H1 (cell line): Measurements from ENCODE around the gene RBM26. TPM values are rescaled to one million over a fixed set of nuclear protein-coding genes. Genes with fewer than 3 reads are reported as not detected.

Experiments used
- CTCF ChIA-PET: fragments of 300-600 bp; sonication (Branson Sonifier 250); formaldehyde crosslinking; loops from one replicate; lab custom pipeline; 2021; ENCODE audit not compliant: partially characterized antibody; lab: Charles Lee
- POLR2A ChIA-PET: fragments of 300-600 bp; sonication (Branson Sonifier 250); formaldehyde crosslinking; loops from one replicate; lab custom pipeline; 2021; ENCODE audit warnings: inconsistent platforms; ENCODE audit not compliant: partially characterized antibody; lab: Charles Lee
- DNase-seq, 2 experiments: peaks; one replicate each; pipeline versions ENCODE4 v3.0.0 to v3.0.0-alpha.2; 2010 to 2022; ENCODE audit warnings: low spot score in 2 of 2, low read depth in 1 of 2, mixed read lengths in 1 of 2
- FAIRE-seq: peaks from 2 replicates; lab custom pipeline; 2011; peaks lifted over from hg19 to GRCh38; lab: Jason Lieb, UNC
- H2AFZ ChIP-seq: 2 replicates; pipeline ENCODE4 v1.8.1; 2012; ENCODE audit warnings: low read length, inconsistent platforms
- H2AK5ac ChIP-seq: 2 replicates; pipeline ENCODE4 v1.6.1; 2013; ENCODE audit warnings: low read depth, low read length
- H2BK120ac ChIP-seq: replicated peaks from 2 replicates; pipeline ENCODE3; 2013; ENCODE audit warnings: low read depth, low read length, inconsistent platforms
- H2BK12ac ChIP-seq: 2 replicates; pipeline ENCODE4 v1.6.1; 2013; ENCODE audit warnings: low read depth, low read length
- H2BK15ac ChIP-seq: 2 replicates; pipeline ENCODE4 v1.6.1; 2013; ENCODE audit warnings: low read length
- H2BK20ac ChIP-seq: 2 replicates; pipeline ENCODE4 v1.6.1; 2013; ENCODE audit warnings: low read length
- H2BK5ac ChIP-seq: 2 replicates; pipeline ENCODE4 v1.6.1; 2013; ENCODE audit warnings: low read depth, low read length
- H3K14ac ChIP-seq: 2 replicates; pipeline ENCODE4 v1.6.1; 2013; ENCODE audit warnings: inconsistent platforms; ENCODE audit not compliant: insufficient read length
- H3K18ac ChIP-seq: 2 replicates; pipeline ENCODE4 v1.6.1; 2013; ENCODE audit warnings: low read length; ENCODE audit errors: extremely low read depth
- H3K23ac ChIP-seq: 2 replicates; pipeline ENCODE4 v1.6.1; 2013; ENCODE audit warnings: inconsistent platforms; ENCODE audit not compliant: insufficient read length
- H3K23me2 ChIP-seq: 2 replicates; pipeline ENCODE4 v1.6.1; 2013; ENCODE audit warnings: low read depth, low read length
- H3K27ac ChIP-seq: 2 replicates; pipeline ENCODE4 v1.6.1; 2011; ENCODE audit warnings: low read depth, low read length, inconsistent platforms
- H3K27me3 ChIP-seq, 4 experiments: replicated peaks in 1 of 4; 1 replicate in 1 of 4; 2 replicates in 3 of 4; pipeline versions ENCODE4 v1.6.1 to v1.8.1; 2011 to 2013; ENCODE audit warnings: low read length in 3 of 4, mild to moderate bottlenecking in 3 of 4, inconsistent platforms in 2 of 4, mixed read lengths in 2 of 4, moderate library complexity in 1 of 4; ENCODE audit not compliant: control insufficient read depth in 3 of 4, insufficient read depth in 3 of 4; ENCODE audit errors: extremely low read depth in 1 of 4
- H3K36me3 ChIP-seq, 4 experiments: 2 replicates each; pipeline versions ENCODE4 v1.6.1 to v1.8.1; 2011 to 2013; ENCODE audit warnings: mild to moderate bottlenecking in 4 of 4, low read length in 3 of 4, moderate library complexity in 2 of 4, control low read depth in 1 of 4, inconsistent platforms in 1 of 4; ENCODE audit not compliant: insufficient read depth in 4 of 4, control insufficient read depth in 2 of 4
- H3K4ac ChIP-seq: replicated peaks from 2 replicates; pipeline ENCODE3; 2013; ENCODE audit warnings: low read length, low read depth, mixed read lengths, inconsistent platforms; ENCODE audit not compliant: insufficient read length
- H3K4me1 ChIP-seq, 4 experiments: replicated peaks in 1 of 4; 1 replicate in 1 of 4; 2 replicates in 3 of 4; pipeline versions ENCODE4 v1.6.1 to v1.8.1; 2011 to 2013; ENCODE audit warnings: low read length in 3 of 4, inconsistent platforms in 2 of 4, mixed read lengths in 1 of 4; ENCODE audit not compliant: insufficient read depth in 4 of 4, control insufficient read depth in 3 of 4
- H3K4me2 ChIP-seq, 2 experiments: 2 replicates each; pipeline versions ENCODE4 v1.6.1 to v1.8.1; 2011 to 2013; ENCODE audit warnings: low read depth in 2 of 2, low read length in 2 of 2, control low read depth in 1 of 2, inconsistent platforms in 1 of 2, mild to moderate bottlenecking in 1 of 2; ENCODE audit not compliant: insufficient read depth in 1 of 2
- H3K4me3 ChIP-seq, 4 experiments: fragments of 200-600, 300-600 bp in 1 of 4; sonication (generic), shearing (Covaris generic), sonication (Bioruptor Twin) in 1 of 4; 2 replicates each; pipeline versions ENCODE4 v1.5.1 to v1.8.1; 2011 to 2016; ENCODE audit warnings: low read length in 4 of 4, low read depth in 3 of 4, control low read depth in 2 of 4, inconsistent platforms in 2 of 4, mild to moderate bottlenecking in 2 of 4, mixed read lengths in 1 of 4, moderate library complexity in 1 of 4; ENCODE audit not compliant: insufficient read depth in 2 of 4; ENCODE audit errors: extremely low read depth in 1 of 4
- H3K56ac ChIP-seq: replicated peaks from 2 replicates; pipeline ENCODE3; 2013; ENCODE audit warnings: low read depth, mild to moderate bottlenecking, mixed read lengths, low read length, inconsistent platforms; ENCODE audit not compliant: insufficient read length
- H3K79me1 ChIP-seq: 2 replicates; pipeline ENCODE4 v1.6.1; 2013; ENCODE audit warnings: low read depth, low read length, control low read depth
- H3K79me2 ChIP-seq, 2 experiments: 2 replicates each; pipeline versions ENCODE4 v1.6.1 to v1.8.1; 2012 to 2013; ENCODE audit warnings: low read length in 2 of 2, mild to moderate bottlenecking in 2 of 2, inconsistent platforms in 1 of 2; ENCODE audit not compliant: insufficient read depth in 2 of 2, control insufficient read depth in 1 of 2
- H3K9ac ChIP-seq, 4 experiments: replicated peaks in 1 of 4; 1 replicate in 1 of 4; 2 replicates in 3 of 4; pipeline versions ENCODE4 v1.6.1 to v1.8.1; 2011 to 2013; ENCODE audit warnings: low read depth in 3 of 4, low read length in 3 of 4, control low read depth in 2 of 4, mild to moderate bottlenecking in 2 of 4, moderate library complexity in 2 of 4, inconsistent platforms in 1 of 4; ENCODE audit errors: extremely low read depth in 1 of 4
- H3K9me3 ChIP-seq, 2 experiments: 2 replicates each; pipeline versions ENCODE4 v1.6.1 to v1.8.1; 2012 to 2013; ENCODE audit warnings: mild to moderate bottlenecking in 2 of 2, moderate library complexity in 2 of 2, control low read depth in 1 of 2, inconsistent platforms in 1 of 2, low read depth in 1 of 2, low read length in 1 of 2, mixed read lengths in 1 of 2; ENCODE audit not compliant: insufficient read depth in 2 of 2
- H4K20me1 ChIP-seq, 2 experiments: replicated peaks in 1 of 2; 2 replicates each; pipeline versions ENCODE3 to v1.8.1; 2011 to 2013; ENCODE audit warnings: inconsistent platforms in 2 of 2, low read length in 2 of 2, mild to moderate bottlenecking in 1 of 2; ENCODE audit not compliant: insufficient read depth in 2 of 2, control insufficient read depth in 1 of 2
- H4K5ac ChIP-seq: 2 replicates; pipeline ENCODE4 v1.6.1; 2013; ENCODE audit warnings: low read length, low read depth, mixed read lengths, inconsistent platforms; ENCODE audit not compliant: insufficient read length
- H4K8ac ChIP-seq: 2 replicates; pipeline ENCODE4 v1.8.0; 2013; ENCODE audit warnings: mild to moderate bottlenecking, moderate library complexity, low read length, inconsistent platforms; ENCODE audit not compliant: insufficient read depth; ENCODE audit errors: extremely low read depth
- H4K91ac ChIP-seq: replicated peaks from 2 replicates; pipeline ENCODE3; 2013; ENCODE audit warnings: low read length, mixed read lengths, inconsistent platforms; ENCODE audit not compliant: insufficient read length
- ATF2 ChIP-seq: IDR thresholded peaks from 2 replicates; pipeline ENCODE4 v1.6.1; 2012; ENCODE audit warnings: low read length, inconsistent platforms
- CBX5 ChIP-seq: fragments of 300-800, 300-1000 bp; sonication (generic); IDR thresholded peaks from 2 replicates; pipeline ENCODE4 v1.7.1; 2016; ENCODE audit warnings: antibody characterized with exemption, low read length, low read depth
- CHD2 ChIP-seq: IDR thresholded peaks from 2 replicates; pipeline ENCODE4 v1.6.1; 2012; ENCODE audit warnings: low read length, improper control_type of control experiment
- CTCF ChIP-seq, 3 experiments: IDR thresholded peaks; 1 replicate in 2 of 3; 2 replicates in 1 of 3; pipeline versions ENCODE4 v1.5.1 to v1.6.1; 2011; ENCODE audit warnings: low read length in 3 of 3, mild to moderate bottlenecking in 3 of 3, inconsistent platforms in 2 of 3, low read depth in 1 of 3, moderate library complexity in 1 of 3; ENCODE audit not compliant: insufficient read depth in 1 of 3; ENCODE audit errors: control extremely low read depth in 1 of 3
- PHF8 ChIP-seq: fragments of 200-600 bp; sonication (generic); conservative IDR thresholded peaks from 2 replicates; pipeline ENCODE4 v1.7.1; 2012; ENCODE audit warnings: low read depth, mild to moderate bottlenecking, inconsistent platforms, low read length, moderate library complexity
- POLR2A ChIP-seq, 2 experiments: IDR thresholded peaks; 1 replicate in 1 of 2; 2 replicates in 1 of 2; pipeline ENCODE4 v1.6.1; 2011; ENCODE audit warnings: low read depth in 2 of 2, low read length in 2 of 2, mild to moderate bottlenecking in 2 of 2; ENCODE audit errors: control extremely low read depth in 1 of 2
- RBBP5 ChIP-seq: IDR thresholded peaks from 2 replicates; pipeline ENCODE4 v1.7.1; 2012; ENCODE audit warnings: low read depth, mild to moderate bottlenecking, inconsistent platforms, low read length, moderate library complexity, borderline replicate concordance
- RFX5 ChIP-seq: IDR thresholded peaks from 2 replicates; pipeline ENCODE4 v1.6.1; 2011; ENCODE audit warnings: low read depth, low read length, improper control_type of control experiment, borderline replicate concordance
- SIRT6 ChIP-seq: IDR thresholded peaks from one replicate; pipeline ENCODE4 v1.7.1; 2012; ENCODE audit warnings: low read length, inconsistent platforms
- TBP ChIP-seq: IDR thresholded peaks from 2 replicates; pipeline ENCODE4 v1.6.1; 2011; ENCODE audit warnings: low read depth, low read length, improper control_type of control experiment
- WGBS, 2 experiments: shearing (Covaris generic) in 1 of 2; methylation state at CpG; one replicate each; pipeline versions ENCODE4 v1.1.6 to v1.1.7; 2013 to 2015; ENCODE audit warnings: low lambda C conversion rate in 2 of 2, mixed read lengths in 2 of 2, inconsistent platforms in 1 of 2, low coverage in 1 of 2, missing lambda C conversion rate in 1 of 2; ENCODE audit not compliant: insufficient replicate concordance in 2 of 2, insufficient coverage in 1 of 2, insufficient read length in 1 of 2; ENCODE audit errors: extremely low coverage in 1 of 2, missing lambda C conversion rate in 1 of 2; 5-methylcytosine and 5-hydroxymethylcytosine counted together
- polyA plus RNA-seq, 7 experiments: library from polyadenylated mRNA; depleted of rRNA in 3 of 7; stranded (reverse) in 5 of 7; unstranded in 2 of 7; fragments of >200 nt in 5 of 7; fragments of 200-250 nt in 2 of 7; gene quantifications; 1 replicate in 5 of 7; 2 replicates in 1 of 7; 4 replicates in 1 of 7; pipeline versions ENCODE4 v1.2.1 to v1.2.3, GENCODE V29; 2011 to 2013; ENCODE audit warnings: missing spikeins in 2 of 7, mixed read lengths in 2 of 7
- total RNA-seq: library from RNA; stranded (reverse); fragmentation: NEBNext Ultra II Directional; extraction: Animal tissue kit (Norgen Biotek cat#: 25700); gene quantifications from 2 replicates; pipeline ENCODE4 v1.2.1, GENCODE V29; 2021

RBM26 gene
- total and polyA plus RNA-seq, 2 of the 8 experiments (the other 6 are each of a cell fraction or from before 2014, with no cell fraction given): 20.3 to 65.5 TPM

GRCh38 chr13:79282976-79283375 is 123.1 kb downstream of the RBM26 start:
- no peaks in the 10 kb centered on the region for H3K23me2 ChIP-seq
- H3K14ac ChIP-seq: no peak overlapping the region
- H2BK12ac ChIP-seq: no peak overlapping the region
- H3K9ac ChIP-seq: no peak overlapping the region
- H3K79me2 ChIP-seq: no peaks in the 10 kb centered on the region
- 83% methylated on average over 3 of the region's 3 CpGs; no CpG with 5 or more reads in 1 of the 2 experiments for WGBS, 2 experiments
- no peaks in the 10 kb centered on the region for H3K27me3 ChIP-seq
- H4K20me1 ChIP-seq: no peaks in the 10 kb centered on the region
- peak overlapping the region; percentile 71 for H2BK120ac ChIP-seq
- no peak overlapping the region for H2AFZ ChIP-seq
- H3K56ac ChIP-seq: peak overlapping the region; percentile 9
- FAIRE-seq (no peak), DNase-seq (no peak)
- peak overlapping the region; percentile 53 for H2BK20ac ChIP-seq
- no peak overlapping the region for H3K4me3 ChIP-seq
- peak overlapping the region; percentile 34 for H3K4ac ChIP-seq
- H2BK15ac ChIP-seq: no peak overlapping the region
- POLR2A ChIA-PET: interaction anchor here (1.4 kb wide), 1 partner anchor 25 kb away, joined by 3 read pairs; no protein-coding TSS in a partner anchor
- H4K91ac ChIP-seq: peak overlapping the region; percentile 63
- H2BK5ac ChIP-seq: peak overlapping the region; percentile 81; the same call in 1 of the 2 replicates
- H3K36me3 ChIP-seq: no peaks in the 10 kb centered on the region
- H3K27ac ChIP-seq: no peak overlapping the region
- CTCF ChIA-PET: interaction anchor here (0.9 kb wide), 1 partner anchor 111 kb away, joined by 3 read pairs; no protein-coding TSS in a partner anchor
- H4K8ac ChIP-seq: no peak overlapping the region
- peak overlapping the region; percentile 41; the same call in 1 of the 2 replicates for H3K18ac ChIP-seq
- H3K4me1 ChIP-seq: peaks cover 6 to 24% (median 16%) of the 10 kb centered on the region in 4 experiments; a peak in 5 of 7 replicates
- no peak overlapping the region; the same call in 1 of the 2 replicates for H2AK5ac ChIP-seq
- H3K79me1 ChIP-seq: no peaks in the 10 kb centered on the region
- H3K4me2 ChIP-seq: no peak overlapping the region
- no peaks in the 10 kb centered on the region for H3K9me3 ChIP-seq
- no peak overlapping the region for H4K5ac ChIP-seq
- no peak overlapping the region for H3K23ac ChIP-seq
- TF ChIP-seq POLR2A (IDR thresholded peaks at IDR 0.05; ENCODE audit: control extremely low read depth in 1 of 2, low read depth in 2 of 2, low read length in 2 of 2): no peak
- TF ChIP-seq SIRT6: no peak
- no peak for TF ChIP-seq PHF8
- TF ChIP-seq ATF2: no peak
- no peak for TF ChIP-seq RBBP5
- no peak for TF ChIP-seq TBP
- no peak for TF ChIP-seq CTCF (IDR thresholded peaks at IDR 0.05; ENCODE audit: control extremely low read depth in 1 of 3, insufficient read depth in 1 of 3, low read depth in 1 of 3, low read length in 3 of 3)
- TF ChIP-seq CBX5: no peak
- TF ChIP-seq CHD2: no peak
- TF ChIP-seq RFX5: no peak
